Retina (tissue), 1 donor: ENCODE data around the gene ACTL10.
A peak's percentile ranks its signal among the peaks of the same experiment; 100 is the strongest.

Source experiments
- DNase-seq: peaks from one replicate; pipeline ENCODE4 v3.0.0-alpha.2; 2016

ACTL10 gene

GRCh38 chr20:33664085-33664761 is 2.5 kb upstream of the ACTL10 start:
- DNase-seq: no peak

- no peak for DNase-seq
These were observed 2.0 kb upstream of the ACTL10 start for GRCh38 chr20:33664762-33665144.

- DNase-seq: no peak
These were observed 517 bp downstream of the ACTL10 start for GRCh38 chr20:33667245-33667675.

- DNase-seq: peak; percentile 93
These were observed 1.1 kb downstream of the ACTL10 start for GRCh38 chr20:33667676-33668465.

GRCh38 chr20:33668466-33669155 is 1.9 kb downstream of the ACTL10 start:
- DNase-seq: no peak

GRCh38 chr20:33669224-33669623 is 2.5 kb downstream of the ACTL10 start:
- no peak for DNase-seq

- no peak for DNase-seq
These were observed 3.3 kb downstream of the ACTL10 start for GRCh38 chr20:33669873-33670640.

- DNase-seq: no peak
These were observed 4.2 kb downstream of the ACTL10 start for GRCh38 chr20:33670715-33671499.

GRCh38 chr20:33671573-33672288 is 5.0 kb downstream of the ACTL10 start:
- no peak for DNase-seq

- peak; percentile 56 for DNase-seq
These were observed 5.8 kb downstream of the ACTL10 start for GRCh38 chr20:33672426-33673113.

- no peak for DNase-seq
These were observed 6.3 kb downstream of the ACTL10 start for GRCh38 chr20:33673114-33673409.

GRCh38 chr20:33673410-33674293 is 6.9 kb downstream of the ACTL10 start:
- peak; percentile 46 for DNase-seq

- peak; percentile 84 for DNase-seq
These were observed 7.8 kb downstream of the ACTL10 start, which contains the start of gene NECAB3 for GRCh38 chr20:33674294-33675135. Gene NECAB3, minus strand, starts transcription at chr20:33674428. Its CDS starts 76 bp downstream, at chr20:33674352.

- DNase-seq: no peak
These were observed 8.6 kb downstream of the ACTL10 start for GRCh38 chr20:33675136-33675959.

- peak; percentile 35 for DNase-seq
These were observed 9.4 kb downstream of the ACTL10 start for GRCh38 chr20:33676121-33676520.

GRCh38 chr20:33676652-33677645 is 10.2 kb downstream of the ACTL10 start:
- DNase-seq: no peak
